GM19025 (cell line): ENCODE data around the gene PSD.

Experiments used
- ATAC-seq: cut with Tn5 transposase; IDR thresholded peaks from one replicate; pipeline ENCODE4 v1.9.1; 2021; ENCODE audit warnings: mild to moderate bottlenecking, low read depth, moderate library complexity; ENCODE audit not compliant: unreplicated experiment

PSD gene

GRCh38 chr10:102394801-102395399 is 23.7 kb downstream of the PSD start:
- ATAC-seq, result no peak

- ATAC-seq, result peak; percentile 79
Measured at GRCh38 chr10:102394079-102394800, 24.3 kb downstream of the PSD start.

- ATAC-seq, result no peak
Measured at GRCh38 chr10:102393411-102394078, 25.0 kb downstream of the PSD start.

- no peak for ATAC-seq
Measured at GRCh38 chr10:102392306-102392705, 26.3 kb downstream of the PSD start.

GRCh38 chr10:102389894-102390293 is 28.7 kb downstream of the PSD start:
- no peak for ATAC-seq

GRCh38 chr10:102384606-102385429 is 33.8 kb downstream of the PSD start:
- no peak for ATAC-seq

GRCh38 chr10:102384053-102384452 is 34.5 kb downstream of the PSD start:
- ATAC-seq, result no peak

- ATAC-seq, result no peak
Measured at GRCh38 chr10:102382871-102383270, 35.7 kb downstream of the PSD start.

- ATAC-seq, result no peak
Measured at GRCh38 chr10:102381983-102382382, 36.6 kb downstream of the PSD start.

- no peak for ATAC-seq
Measured at GRCh38 chr10:102379383-102379782, 39.2 kb downstream of the PSD start.

GRCh38 chr10:102376901-102377300 is 41.7 kb downstream of the PSD start:
- ATAC-seq, result no peak

GRCh38 chr10:102375867-102376266 is 42.7 kb downstream of the PSD start:
- ATAC-seq, result no peak

GRCh38 chr10:102375250-102375649 is 43.3 kb downstream of the PSD start:
- ATAC-seq, result no peak

GRCh38 chr10:102371295-102371694 is 47.3 kb downstream of the PSD start:
- no peak for ATAC-seq

- ATAC-seq, result no peak
Measured at GRCh38 chr10:102368077-102368476, 50.5 kb downstream of the PSD start.

- ATAC-seq, result no peak
Measured at GRCh38 chr10:102367441-102367840, 51.1 kb downstream of the PSD start.

- ATAC-seq, result no peak
Measured at GRCh38 chr10:102358712-102359382, 59.7 kb downstream of the PSD start.

- ATAC-seq, result no peak
Measured at GRCh38 chr10:102354451-102354850, 64.1 kb downstream of the PSD start.
